ENCODE measurements around the gene FAAP100.

The FAAP100 gene

DNA sequence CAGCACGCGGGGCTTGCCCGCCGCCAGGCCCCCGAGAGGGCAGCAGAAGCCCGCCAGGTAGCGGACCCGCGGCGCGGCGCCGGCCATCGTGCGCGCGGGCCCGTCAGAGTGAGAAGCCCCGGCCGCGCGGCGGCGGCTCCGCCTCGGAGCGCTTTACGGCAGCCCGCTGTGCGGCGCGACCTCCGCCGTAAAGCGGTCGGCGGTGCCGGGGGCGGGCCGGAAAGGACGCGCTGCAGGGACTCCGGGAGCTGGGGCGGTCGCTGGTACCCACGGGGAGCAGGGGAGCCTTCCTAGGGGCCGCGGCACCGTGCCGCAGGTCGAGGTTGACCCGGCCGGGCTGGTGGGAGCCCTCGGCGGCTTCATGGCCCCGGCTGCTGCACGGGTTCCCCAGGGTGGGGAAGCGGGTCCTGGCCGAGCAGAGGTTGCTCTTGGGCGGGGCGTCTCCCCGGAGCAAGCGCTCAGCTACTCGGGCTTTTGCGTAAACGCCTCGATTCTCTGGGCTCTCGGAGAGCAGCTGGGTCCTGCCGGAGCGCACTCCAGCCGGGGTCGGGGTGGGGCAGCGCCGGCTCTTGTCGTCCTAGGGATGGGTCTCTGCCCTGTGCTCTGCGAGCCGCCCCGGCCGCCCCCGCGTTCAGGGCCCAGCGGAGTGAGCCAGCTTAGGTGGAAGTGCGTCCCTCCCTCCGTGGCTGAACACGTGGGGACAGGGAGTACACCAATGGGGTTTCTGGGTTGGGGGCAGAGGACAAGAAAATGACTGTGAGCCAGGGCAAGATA, at the start of gene FAAP100:
TSS of gene FAAP100 (minus strand) at position 110 of the 774 bp plus-strand sequence. CDS start at position 87, 23 bp downstream.
- DNase-seq: peak; percentile 84
- H3K27me3 Mint-ChIP-seq (ENCODE audit: low read depth, poor library complexity): no peaks in the 10 kb centered on the region
- peak within 1 kb of the TSS; percentile 91 for H3K4me3 Mint-ChIP-seq
- peaks cover 44% of the 10 kb centered on the region for H3K4me1 Mint-ChIP-seq
- H3K36me3 Mint-ChIP-seq (ENCODE audit: low read depth): peaks cover 18% of the 10 kb centered on the region
- H3K9me3 Mint-ChIP-seq: no peaks in the 10 kb centered on the region
- H3K27ac Mint-ChIP-seq: peak within 1 kb of the TSS; percentile 66
- TF ChIP-seq, protein P1, sequence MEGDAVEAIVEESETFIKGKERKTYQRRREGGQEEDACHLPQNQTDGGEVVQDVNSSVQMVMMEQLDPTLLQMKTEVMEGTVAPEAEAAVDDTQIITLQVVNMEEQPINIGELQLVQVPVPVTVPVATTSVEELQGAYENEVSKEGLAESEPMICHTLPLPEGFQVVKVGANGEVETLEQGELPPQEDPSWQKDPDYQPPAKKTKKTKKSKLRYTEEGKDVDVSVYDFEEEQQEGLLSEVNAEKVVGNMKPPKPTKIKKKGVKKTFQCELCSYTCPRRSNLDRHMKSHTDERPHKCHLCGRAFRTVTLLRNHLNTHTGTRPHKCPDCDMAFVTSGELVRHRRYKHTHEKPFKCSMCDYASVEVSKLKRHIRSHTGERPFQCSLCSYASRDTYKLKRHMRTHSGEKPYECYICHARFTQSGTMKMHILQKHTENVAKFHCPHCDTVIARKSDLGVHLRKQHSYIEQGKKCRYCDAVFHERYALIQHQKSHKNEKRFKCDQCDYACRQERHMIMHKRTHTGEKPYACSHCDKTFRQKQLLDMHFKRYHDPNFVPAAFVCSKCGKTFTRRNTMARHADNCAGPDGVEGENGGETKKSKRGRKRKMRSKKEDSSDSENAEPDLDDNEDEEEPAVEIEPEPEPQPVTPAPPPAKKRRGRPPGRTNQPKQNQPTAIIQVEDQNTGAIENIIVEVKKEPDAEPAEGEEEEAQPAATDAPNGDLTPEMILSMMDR (IDR thresholded peaks at IDR 0.05): no peak

DNA sequence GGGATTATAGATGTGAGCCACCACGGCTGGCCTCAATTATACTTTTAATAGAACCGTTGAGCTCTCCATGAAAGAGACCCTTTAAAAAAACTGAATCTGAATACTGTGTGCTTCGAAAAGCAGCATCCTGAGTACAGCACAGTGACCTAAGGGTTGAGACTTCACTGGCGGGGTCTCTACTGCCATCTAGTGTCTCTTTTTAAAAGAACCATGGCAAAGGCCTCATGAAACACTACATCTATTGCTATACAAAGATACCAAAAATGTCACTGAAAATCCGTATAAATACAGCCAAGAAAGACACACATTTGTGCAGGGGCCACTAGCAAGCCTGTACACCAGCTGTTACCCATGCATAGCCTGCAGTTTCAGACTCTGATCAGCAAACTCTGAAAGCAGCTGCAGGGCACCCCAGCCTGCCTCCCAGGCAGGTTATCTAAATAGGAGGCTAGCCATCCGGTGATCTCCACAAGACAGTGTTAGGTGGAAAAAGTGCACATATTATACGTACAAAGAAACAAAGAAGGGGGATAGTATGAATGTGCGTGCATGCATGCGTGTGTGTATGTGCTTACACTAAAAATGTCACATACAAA, 49.5 kb upstream of the FAAP100 start:
- no peaks in the 10 kb centered on the region for H3K27me3 Mint-ChIP-seq (ENCODE audit: low read depth, poor library complexity)
- peak; percentile 42 for DNase-seq
- peaks cover 56% of the 10 kb centered on the region for H3K36me3 Mint-ChIP-seq (ENCODE audit: low read depth)
- TF ChIP-seq, protein P1 (IDR thresholded peaks at IDR 0.05): peak; percentile 85
- H3K9me3 Mint-ChIP-seq: no peaks in the 10 kb centered on the region
- H3K27ac Mint-ChIP-seq: no peak overlapping the region
- H3K4me3 Mint-ChIP-seq: no peak overlapping the region
- H3K4me1 Mint-ChIP-seq: no peaks in the 10 kb centered on the region

DNA sequence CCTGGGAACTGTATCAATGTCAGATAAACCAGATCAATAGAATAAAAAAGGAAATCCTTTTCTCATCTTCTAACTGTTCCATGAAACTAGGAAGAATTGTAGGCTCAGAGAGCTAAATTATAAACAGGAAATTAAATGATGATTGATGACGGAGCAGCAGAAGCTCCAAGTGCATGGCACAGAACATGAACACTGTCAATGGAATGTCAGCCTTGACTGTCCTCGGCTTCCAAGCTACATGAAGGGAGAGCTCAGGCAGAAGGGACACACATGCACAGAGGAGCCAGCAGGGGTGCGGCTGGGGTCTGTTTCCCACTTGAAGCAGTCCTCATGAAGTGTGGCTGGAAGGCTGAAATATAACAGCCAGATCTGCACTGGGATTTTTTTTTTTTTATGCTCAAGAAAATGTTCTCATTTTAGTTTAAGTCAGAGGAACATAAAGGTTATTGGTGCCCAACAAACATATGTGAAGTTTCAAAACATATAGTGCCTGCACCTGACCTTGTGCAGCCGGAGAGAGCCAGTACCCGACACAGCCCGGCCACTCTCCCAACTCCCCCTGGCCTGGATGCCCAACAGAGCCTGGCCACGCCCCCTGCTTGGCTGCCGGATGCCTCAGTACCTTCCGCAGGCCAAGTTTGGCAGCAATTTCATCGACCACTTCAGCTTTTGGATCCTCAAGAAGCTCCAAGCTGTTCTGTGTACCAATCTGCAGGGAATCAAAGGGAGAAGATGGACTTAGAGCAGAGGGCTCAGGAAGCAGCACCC, 47.8 kb upstream of the FAAP100 start:
- peak overlapping the region; percentile 78 for H3K27ac Mint-ChIP-seq
- no peaks in the 10 kb centered on the region for H3K27me3 Mint-ChIP-seq (ENCODE audit: low read depth, poor library complexity)
- no peaks in the 10 kb centered on the region for H3K9me3 Mint-ChIP-seq
- no peak for DNase-seq
- H3K36me3 Mint-ChIP-seq (ENCODE audit: low read depth): peaks cover 59% of the 10 kb centered on the region
- TF ChIP-seq, protein P1 (IDR thresholded peaks at IDR 0.05): no peak
- H3K4me1 Mint-ChIP-seq: no peaks in the 10 kb centered on the region
- no peak overlapping the region for H3K4me3 Mint-ChIP-seq

DNA sequence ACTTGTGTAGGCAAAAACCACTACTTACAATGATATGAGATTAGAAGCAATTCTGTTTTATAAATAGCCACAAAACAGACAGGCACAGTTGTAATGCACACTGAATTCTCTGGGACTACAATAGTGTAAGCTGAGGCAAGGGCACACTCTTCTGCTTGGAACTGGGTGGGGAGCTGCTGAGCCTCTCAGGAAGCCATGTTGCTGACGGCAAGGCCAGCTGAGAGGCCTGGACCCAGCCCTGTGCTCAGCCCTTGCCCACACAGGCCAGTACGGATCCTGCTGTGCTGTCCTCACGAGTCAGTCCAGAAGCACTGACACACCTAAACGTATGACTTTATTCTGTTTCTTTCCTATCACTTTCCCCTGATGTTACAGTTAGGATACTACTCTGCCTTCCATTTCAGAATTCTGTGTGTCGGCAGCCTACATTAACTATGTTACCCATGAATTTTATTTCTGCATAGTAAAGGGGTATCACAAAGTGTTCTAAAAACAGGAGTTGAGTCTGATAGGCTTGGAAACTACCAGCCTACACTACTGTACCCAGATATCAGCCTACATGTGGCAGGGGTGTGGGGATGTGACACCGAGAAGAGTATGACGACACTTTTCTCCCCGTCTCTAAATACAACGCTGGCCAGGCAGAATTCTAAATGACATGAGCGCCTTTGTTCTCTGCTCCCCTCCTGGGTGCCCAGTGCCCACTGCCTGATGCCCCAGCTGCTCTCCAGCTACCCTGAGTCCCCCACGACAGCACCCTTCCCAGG, 41.1 kb upstream of the FAAP100 start:
- DNase-seq: no peak
- Mint-ChIP-seq H3K36me3 (ENCODE audit: low read depth) (peaks cover 68% of the 10 kb centered on the region), H3K27me3 (ENCODE audit: low read depth, poor library complexity) (peaks cover under 1% of the 10 kb centered on the region), H3K9me3 (no peaks in the 10 kb centered on the region), H3K27ac (peak overlapping the region; percentile 36), H3K4me3 (no peak overlapping the region), H3K4me1 (no peaks in the 10 kb centered on the region)
- TF ChIP-seq, protein P1 (IDR thresholded peaks at IDR 0.05): no peak

GRCh38 chr17:81591971-81592370, 39.8 kb upstream of the FAAP100 start:
- Mint-ChIP-seq H3K36me3 (ENCODE audit: low read depth) (peaks cover 68% of the 10 kb centered on the region), H3K27ac (peak overlapping the region; percentile 72), H3K4me3 (no peak overlapping the region), H3K9me3 (no peaks in the 10 kb centered on the region), H3K27me3 (ENCODE audit: low read depth, poor library complexity) (peaks cover 2% of the 10 kb centered on the region), H3K4me1 (no peaks in the 10 kb centered on the region)
- no peak for DNase-seq
- TF ChIP-seq, protein P1 (IDR thresholded peaks at IDR 0.05): no peak

Measured in nephron progenitor cell (in vitro differentiated cells).